Small intestine (tissue), 7 donors: ENCODE results near the gene STMN3. TPM values are rescaled to one million over a fixed set of nuclear protein-coding genes. Genes with fewer than 3 reads are reported as not detected.
"Not testable (repeated sequence)": the region's sequence is repeated elsewhere in the genome, so short reads cannot be mapped to it uniquely, and the experiment has no call there.

Source experiments
- DNase-seq, 2 donors: peaks; one replicate each; pipeline versions ENCODE4 v3.0.0 to v3.0.0-alpha.2; 2013
- FAIRE-seq: peaks from 2 replicates; lab custom pipeline; 2012; peaks lifted over from hg19 to GRCh38; lab: Jason Lieb, UNC
- H3K27ac ChIP-seq, 3 donors: one replicate each; pipeline ENCODE4 v1.5.1; 2013; ENCODE audit warnings: low read length in 2 of 3, mild to moderate bottlenecking in 2 of 3, control low read depth in 1 of 3, inconsistent platforms in 1 of 3, low read depth in 1 of 3, moderate library complexity in 1 of 3
- H3K27me3 ChIP-seq, 3 donors: one replicate each; pipeline ENCODE4 v1.6.1; 2013; ENCODE audit warnings: low read length in 3 of 3, inconsistent platforms in 1 of 3; ENCODE audit not compliant: control insufficient read depth in 3 of 3, insufficient read depth in 3 of 3
- H3K36me3 ChIP-seq, 3 donors: one replicate each; pipeline ENCODE4 v1.6.1; 2013; ENCODE audit warnings: low read length in 3 of 3, inconsistent platforms in 1 of 3, low read depth in 1 of 3, mild to moderate bottlenecking in 1 of 3, moderate library complexity in 1 of 3; ENCODE audit not compliant: control insufficient read depth in 3 of 3, insufficient read depth in 2 of 3
- H3K4me1 ChIP-seq, 3 donors: one replicate each; pipeline ENCODE4 v1.6.1; 2013; ENCODE audit warnings: low read length in 2 of 3, inconsistent platforms in 1 of 3, low read depth in 1 of 3, mild to moderate bottlenecking in 1 of 3, moderate library complexity in 1 of 3; ENCODE audit not compliant: control insufficient read depth in 3 of 3, insufficient read depth in 2 of 3
- H3K4me3 ChIP-seq, 3 donors: one replicate each; pipeline ENCODE4 v1.5.1; 2013; ENCODE audit warnings: low read length in 3 of 3, control low read depth in 1 of 3, inconsistent platforms in 1 of 3, low read depth in 1 of 3, mild to moderate bottlenecking in 1 of 3, moderate library complexity in 1 of 3
- H3K9me3 ChIP-seq, 2 donors: one replicate each; pipeline ENCODE4 v1.6.1; 2013; ENCODE audit warnings: low read depth in 1 of 2, low read length in 1 of 2; ENCODE audit not compliant: control insufficient read depth in 2 of 2, insufficient read depth in 1 of 2
- WGBS, 3 donors: extraction: QIAGEN DNeasy Blood & Tissue Kit; methylation state at CpG; one replicate each; pipeline ENCODE4 v1.1.7; 2013; 5-methylcytosine and 5-hydroxymethylcytosine counted together
- polyA plus RNA-seq, 4 donors: library from polyadenylated mRNA; stranded (reverse) in 3 of 4; unstranded in 1 of 4; fragments of 200-250 nt in 3 of 4; fragments of 120-200 nt in 1 of 4; gene quantifications; one replicate each; pipeline versions ENCODE4 v1.2.1 to v1.2.3, GENCODE V29; 2013
- donor health status: healthy with polysubstance abuse.
- donor health status: control.
- donor health status: control.
- donor health status: Bipolar disorder and iron deficiency.
- donor health status: healthy.

The STMN3 gene
- polyA plus RNA-seq, 4 donors: 1.1 to 21.4 (median 5.2) TPM

- DNase-seq: no peak
- no peaks in the 10 kb centered on the region for H3K9me3 ChIP-seq
- H3K36me3 ChIP-seq: peaks cover 3 to 66% (median 5%) of the 10 kb centered on the region in 3 donors
- H3K27me3 ChIP-seq: no peaks in the 10 kb centered on the region
- FAIRE-seq: no peak
- H3K27ac ChIP-seq: no peak overlapping the region
- H3K4me3 ChIP-seq: no peak overlapping the region
- no peaks in the 10 kb centered on the region for H3K4me1 ChIP-seq
- WGBS, 3 donors: 93 to 95% (median 93%) methylated on average over 18 to 20 of the region's 20 CpGs
Observed at GRCh38 chr20:63675681-63676368, 22.6 kb upstream of the STMN3 start.

- H3K4me1 ChIP-seq: no peaks in the 10 kb centered on the region
- H3K27ac ChIP-seq: no peak overlapping the region
- 90 to 97% (median 94%) methylated on average over 14 of the region's 14 CpGs for WGBS, 3 donors
- H3K36me3 ChIP-seq: peaks cover 0 to 52% (median 2%) of the 10 kb centered on the region in 3 donors
- FAIRE-seq (no peak), DNase-seq (no peak)
- H3K4me3 ChIP-seq: no peak overlapping the region
- no peaks in the 10 kb centered on the region for H3K27me3 ChIP-seq
- H3K9me3 ChIP-seq: no peaks in the 10 kb centered on the region
Observed at GRCh38 chr20:63673951-63674350, 20.7 kb upstream of the STMN3 start.

- H3K4me1 ChIP-seq: no peaks in the 10 kb centered on the region
- peaks cover 0 to 53% (median 8%) of the 10 kb centered on the region in 3 donors for H3K36me3 ChIP-seq
- H3K9me3 ChIP-seq: no peaks in the 10 kb centered on the region
- no peak overlapping the region for H3K4me3 ChIP-seq
- DNase-seq: no peak
- no peaks in the 10 kb centered on the region for H3K27me3 ChIP-seq
- no peak for FAIRE-seq
- WGBS, 3 donors: 93 to 100% (median 99%) methylated on average over 9 to 10 of the region's 10 CpGs
- H3K27ac ChIP-seq: no peak overlapping the region
Observed at GRCh38 chr20:63672666-63673065, 19.4 kb upstream of the STMN3 start.

GRCh38 chr20:63671695-63672094 is 18.5 kb upstream of the STMN3 start:
- H3K4me3 ChIP-seq, H3K27ac ChIP-seq, H3K9me3 ChIP-seq, H3K27me3 ChIP-seq, DNase-seq, H3K4me1 ChIP-seq, FAIRE-seq: not testable (repeated sequence)
- peaks cover 0 to 55% (median 13%) of the 10 kb centered on the region in 3 donors for H3K36me3 ChIP-seq
- 93 to 97% (median 96%) methylated on average over 12 of the region's 12 CpGs for WGBS, 3 donors

GRCh38 chr20:63668351-63668750 is 15.1 kb upstream of the STMN3 start:
- Histone ChIP-seq H3K9me3 (no peaks in the 10 kb centered on the region), H3K4me3 (no peak overlapping the region), H3K27me3 (no peaks in the 10 kb centered on the region), H3K36me3 (peaks cover 0 to 62% (median 14%) of the 10 kb centered on the region in 3 donors), H3K4me1 (no peaks in the 10 kb centered on the region), H3K27ac (no peak overlapping the region)
- WGBS, 3 donors: 92 to 95% (median 93%) methylated on average over 11 of the region's 11 CpGs
- DNase-seq (no peak), FAIRE-seq (no peak)

GRCh38 chr20:63667858-63668257 is 14.6 kb upstream of the STMN3 start:
- 93 to 97% (median 97%) methylated on average over 14 to 16 of the region's 16 CpGs for WGBS, 3 donors
- Histone ChIP-seq H3K27ac (no peak overlapping the region), H3K27me3 (no peaks in the 10 kb centered on the region), H3K36me3 (peaks cover 3 to 66% (median 15%) of the 10 kb centered on the region in 3 donors), H3K9me3 (no peaks in the 10 kb centered on the region), H3K4me3 (no peak overlapping the region), H3K4me1 (no peaks in the 10 kb centered on the region)
- no peak for FAIRE-seq
- DNase-seq: no peak

GRCh38 chr20:63665708-63666107 is 12.5 kb upstream of the STMN3 start:
- Histone ChIP-seq H3K27me3 (no peaks in the 10 kb centered on the region), H3K27ac (no peak overlapping the region), H3K4me3 (no peak overlapping the region), H3K9me3 (no peaks in the 10 kb centered on the region), H3K4me1 (no peaks in the 10 kb centered on the region), H3K36me3 (peaks cover 6 to 78% (median 12%) of the 10 kb centered on the region in 3 donors)
- WGBS, 3 donors: 96 to 97% (median 97%) methylated on average over 14 of the region's 14 CpGs
- DNase-seq: no peak
- no peak for FAIRE-seq

- 76 to 89% (median 81%) methylated on average over 16 to 18 of the region's 18 CpGs for WGBS, 3 donors
- no peaks in the 10 kb centered on the region for H3K4me1 ChIP-seq
- no peak overlapping the region for H3K27ac ChIP-seq
- no peaks in the 10 kb centered on the region for H3K9me3 ChIP-seq
- peaks cover 6 to 77% (median 12%) of the 10 kb centered on the region in 3 donors for H3K36me3 ChIP-seq
- DNase-seq (no peak), FAIRE-seq (no peak)
- no peaks in the 10 kb centered on the region for H3K27me3 ChIP-seq
- no peak overlapping the region for H3K4me3 ChIP-seq
Observed at GRCh38 chr20:63664861-63665594, 11.8 kb upstream of the STMN3 start.
